NCI-H748 (cell line): ENCODE measurements around the gene CAPN15.
"Not testable (repeated sequence)": the region's sequence is repeated elsewhere in the genome, so short reads cannot be mapped to it uniquely, and the experiment has no call there.

Experiments used
- DNase-seq: peaks from one replicate; lab custom pipeline; 2025; ENCODE audit not compliant: unreplicated experiment; lab: John Stamatoyannopoulos, UW

CAPN15 gene

GRCh38 chr16:527015-527903 is at the start of gene CAPN15:
Gene CAPN15, plus strand, starts transcription at chr16:527712. Its CDS starts 19,127 bp downstream, at chr16:546839.
- peak; percentile 91 for DNase-seq

- not testable (repeated sequence) for DNase-seq
Measured at GRCh38 chr16:478287-478686, 49.2 kb upstream of the CAPN15 start.

DNA sequence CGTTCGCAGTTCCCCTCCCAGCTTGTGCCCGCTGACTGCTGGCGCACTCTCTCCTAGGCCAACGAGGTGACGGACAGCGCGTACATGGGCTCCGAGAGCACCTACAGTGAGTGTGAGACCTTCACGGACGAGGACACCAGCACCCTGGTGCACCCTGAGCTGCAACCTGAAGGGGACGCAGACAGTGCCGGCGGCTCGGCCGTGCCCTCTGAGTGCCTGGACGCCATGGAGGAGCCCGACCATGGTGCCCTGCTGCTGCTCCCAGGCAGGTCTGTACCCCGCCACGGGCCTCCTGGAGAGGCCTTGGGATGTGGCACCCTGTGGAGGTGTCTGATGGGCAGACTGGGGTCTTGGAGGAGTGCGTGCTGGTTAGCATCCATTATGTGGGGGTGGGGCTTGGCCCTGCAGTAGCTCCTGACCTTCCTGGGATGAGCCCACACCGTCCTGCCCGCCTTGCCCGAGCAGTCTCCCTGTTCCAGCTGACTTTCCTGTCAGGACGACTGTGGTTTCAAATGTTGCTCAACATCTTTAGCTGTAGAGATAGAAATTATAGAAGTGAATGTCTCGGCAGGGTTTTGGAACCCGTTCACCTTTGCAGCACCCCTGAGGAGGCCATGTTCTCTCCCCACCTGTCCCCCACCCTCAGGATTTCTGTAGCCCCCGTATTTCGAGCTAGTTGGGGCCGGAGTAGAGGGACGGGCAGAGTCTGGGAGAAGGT is 44.9 kb upstream of the CAPN15 start:
- no peak for DNase-seq

DNA sequence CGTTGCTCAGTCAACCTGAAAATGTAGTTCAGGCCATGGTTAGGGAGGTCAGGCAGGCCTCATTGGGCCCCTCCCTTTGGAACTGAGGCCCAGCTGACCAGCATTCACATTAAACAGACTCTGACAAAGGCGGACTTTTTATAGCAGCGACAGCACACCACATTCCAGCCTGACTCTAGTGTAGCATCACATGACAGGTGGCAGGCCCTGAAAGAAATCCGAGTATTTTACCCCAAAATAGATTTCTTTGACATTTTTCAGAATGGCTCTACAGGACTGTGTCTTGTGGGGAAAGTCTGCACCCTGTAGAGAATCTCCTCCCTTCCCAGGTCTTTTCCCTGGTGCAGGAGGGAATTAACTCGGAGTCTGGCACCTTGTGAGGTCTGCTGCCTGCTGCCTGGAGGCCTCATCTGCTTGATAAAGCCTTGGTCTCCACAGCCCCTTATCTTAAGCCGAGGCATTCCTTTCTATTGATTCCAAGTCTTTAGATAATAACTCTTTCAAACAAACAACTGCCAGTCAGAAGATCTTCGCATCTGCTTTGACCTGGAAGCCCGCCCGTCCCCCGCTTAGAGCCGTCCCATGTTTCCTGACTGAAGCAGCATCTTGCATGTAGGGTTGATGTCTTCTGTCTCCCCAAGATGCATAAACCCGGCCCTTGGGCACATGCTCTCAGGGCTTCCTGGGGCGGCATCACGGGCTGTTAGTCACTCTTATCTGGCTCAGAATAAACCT is 44.0 kb upstream of the CAPN15 start:
- no peak for DNase-seq

DNA sequence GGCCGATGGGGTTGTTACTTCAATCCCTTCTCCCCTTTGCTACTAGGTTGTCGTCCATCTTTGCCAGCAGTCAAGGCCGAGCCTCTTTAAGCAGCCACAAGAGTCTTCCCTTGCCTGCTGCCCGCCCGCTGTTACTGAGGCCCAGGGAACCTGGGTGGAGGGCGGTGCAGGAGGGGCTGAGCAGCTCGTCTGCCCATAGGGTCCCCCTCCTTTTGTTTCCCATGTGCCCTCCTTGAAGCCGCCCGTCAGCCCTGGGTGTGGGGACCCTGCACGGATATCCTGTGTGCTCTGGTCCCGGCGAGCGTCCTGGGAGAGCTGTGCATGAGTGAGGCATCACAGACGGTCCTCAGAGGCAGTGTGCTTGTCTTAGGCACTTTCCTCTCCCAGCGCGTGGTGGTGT is 37.9 kb upstream of the CAPN15 start:
- no peak for DNase-seq

DNA sequence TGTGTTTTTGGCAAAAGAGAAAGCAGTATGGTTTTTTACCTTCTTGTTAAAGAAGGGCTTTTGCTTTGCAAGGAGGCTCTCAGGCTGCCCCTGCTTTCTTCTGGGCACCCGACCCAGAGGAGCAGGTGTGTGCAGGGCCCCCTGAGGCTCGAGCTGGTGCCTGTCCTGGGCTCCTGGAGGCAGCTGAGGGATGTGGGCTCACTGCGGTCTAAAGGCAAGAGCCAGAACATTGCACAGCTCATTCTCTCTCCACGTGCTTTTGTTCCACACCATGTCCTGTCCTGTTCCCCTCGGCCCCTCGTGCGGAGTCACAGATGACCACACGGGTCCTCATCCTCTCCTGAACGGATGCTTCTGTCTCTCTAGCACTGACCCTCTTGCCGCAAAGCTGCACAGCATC is 36.7 kb upstream of the CAPN15 start:
- DNase-seq, result no peak

- no peak for DNase-seq
Measured at GRCh38 chr16:491220-491919, 36.1 kb upstream of the CAPN15 start.

DNA sequence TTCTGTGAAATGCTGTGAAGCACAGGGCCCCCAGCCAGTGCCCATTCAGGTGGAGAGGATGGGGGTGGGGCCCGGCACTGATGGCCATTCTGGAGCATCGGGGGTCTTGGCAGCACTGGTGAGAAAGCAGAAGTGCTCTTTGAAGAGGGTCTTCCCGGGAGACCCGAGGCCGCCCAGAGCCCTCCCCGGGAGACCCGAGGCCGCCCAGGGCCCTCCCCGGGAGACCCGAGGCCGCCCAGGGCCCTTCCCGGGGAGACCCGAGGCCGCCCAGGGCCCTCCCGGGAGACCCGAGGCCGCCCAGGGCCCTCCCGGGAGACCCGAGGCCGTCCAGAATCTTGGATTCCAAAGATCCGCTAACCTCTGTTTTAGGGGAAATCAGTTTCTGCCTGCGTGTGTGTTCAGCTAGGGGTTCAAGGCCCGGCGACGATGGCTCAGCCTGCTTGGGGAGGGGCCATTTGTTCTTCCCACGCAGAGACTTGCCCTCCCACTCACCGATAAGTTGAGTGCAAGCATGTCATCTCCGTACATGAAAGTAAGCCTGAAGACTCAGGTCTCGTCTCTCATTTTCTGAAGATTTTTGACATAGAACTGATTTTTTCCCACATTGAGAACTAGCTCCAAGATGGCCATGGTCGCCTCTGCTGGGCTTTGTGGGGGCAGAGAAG is 35.2 kb upstream of the CAPN15 start:
- no peak for DNase-seq

DNA sequence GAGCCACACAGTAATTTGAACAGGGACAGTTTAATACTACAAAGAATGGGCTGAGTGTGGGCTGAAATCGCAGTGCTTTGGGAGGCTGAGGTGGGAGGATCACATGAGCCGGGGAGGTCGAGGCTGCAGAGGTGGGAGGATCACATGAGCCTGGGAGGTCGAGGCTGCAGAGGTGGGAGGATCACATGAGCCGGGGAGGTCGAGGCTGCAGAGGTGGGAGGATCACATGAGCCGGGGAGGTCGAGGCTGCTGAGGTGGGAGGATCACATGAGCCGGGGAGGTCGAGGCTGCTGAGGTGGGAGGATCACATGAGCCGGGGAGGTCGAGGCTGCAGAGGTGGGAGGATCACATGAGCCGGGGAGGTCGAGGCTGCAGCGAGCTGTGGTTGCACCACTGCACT is 32.8 kb upstream of the CAPN15 start:
- not testable (repeated sequence) for DNase-seq

GRCh38 chr16:495127-495748 is 32.3 kb upstream of the CAPN15 start:
- peak; percentile 25 for DNase-seq

GRCh38 chr16:496097-496886 is 31.2 kb upstream of the CAPN15 start:
- no peak for DNase-seq

GRCh38 chr16:497258-497657 is 30.3 kb upstream of the CAPN15 start:
- no peak for DNase-seq

DNA sequence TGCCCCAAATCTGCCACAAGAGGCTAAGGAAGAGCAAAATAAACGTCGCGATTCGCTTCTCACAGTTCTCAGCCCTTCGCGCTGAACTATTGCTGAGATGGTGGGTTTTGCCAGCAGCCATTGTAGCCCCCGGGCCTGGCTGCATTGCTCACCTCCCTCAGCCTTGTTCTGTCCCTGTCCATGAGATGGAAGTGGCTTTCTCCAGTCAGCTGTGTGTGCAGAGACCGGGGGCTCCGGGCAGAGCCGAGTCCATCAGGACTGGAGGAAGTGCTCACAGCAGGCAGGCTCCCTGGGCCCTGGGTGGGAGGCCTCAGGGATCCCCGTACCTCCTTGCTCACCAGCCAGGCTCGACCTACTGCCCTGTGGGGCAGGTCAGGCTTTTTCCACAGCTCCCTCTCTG is 27.6 kb upstream of the CAPN15 start:
- DNase-seq, result no peak

DNA sequence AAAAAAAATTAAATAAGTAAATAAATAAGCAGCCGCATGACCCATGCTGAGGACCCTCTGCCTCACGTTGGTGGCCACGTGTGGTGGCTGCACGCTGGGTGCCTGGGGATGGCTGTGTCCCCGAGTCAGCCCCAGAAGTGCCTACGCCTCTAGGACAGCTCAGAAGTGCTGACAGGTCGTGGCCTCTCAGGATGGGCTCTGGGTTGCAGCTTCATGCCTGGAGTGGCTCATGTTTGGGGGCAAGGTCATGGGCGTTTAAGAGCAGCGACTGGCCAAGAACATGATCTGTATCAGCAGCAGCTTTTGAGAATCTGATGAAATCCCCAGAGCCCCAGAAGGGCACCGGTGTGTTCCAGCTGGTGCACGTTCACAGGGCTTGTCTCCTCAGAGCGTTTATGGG is 26.8 kb upstream of the CAPN15 start:
- no peak for DNase-seq

DNA sequence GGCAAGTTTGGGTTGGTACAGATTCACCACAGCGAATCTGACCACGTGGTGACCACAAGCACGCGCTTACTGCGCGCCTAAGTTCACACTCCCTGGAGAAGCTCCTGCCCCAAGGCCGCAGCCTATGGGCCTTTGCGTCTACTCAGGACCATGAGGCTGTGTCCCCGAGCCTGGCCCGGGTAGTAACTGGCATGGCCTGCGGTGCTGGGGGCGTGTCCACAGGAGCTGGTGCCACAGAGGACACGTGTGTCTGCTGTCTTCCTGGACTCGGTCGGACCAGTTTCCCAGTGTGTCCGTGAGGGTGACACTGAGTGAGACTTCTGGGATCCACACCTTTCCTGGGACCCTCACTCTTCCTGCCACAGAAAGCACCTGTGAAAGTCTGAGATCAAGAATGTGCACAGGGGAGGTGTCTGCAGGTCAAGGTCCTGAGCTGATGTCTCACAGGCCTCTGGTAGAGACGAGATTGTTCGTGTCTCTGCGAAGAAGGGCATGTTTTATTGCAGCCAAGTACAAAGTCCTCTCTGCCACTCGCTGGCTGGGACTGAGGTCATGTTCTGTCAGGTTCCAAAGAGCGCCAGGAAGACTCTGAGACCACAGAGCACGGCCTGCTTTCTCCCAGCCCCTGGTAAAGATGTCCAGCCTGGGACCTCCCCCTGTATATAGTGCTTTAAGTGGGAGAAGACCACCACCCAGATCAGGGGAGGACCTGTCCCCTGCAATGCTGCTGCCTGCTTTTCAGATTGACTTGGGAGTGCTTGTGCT is 25.2 kb upstream of the CAPN15 start:
- no peak for DNase-seq

DNA sequence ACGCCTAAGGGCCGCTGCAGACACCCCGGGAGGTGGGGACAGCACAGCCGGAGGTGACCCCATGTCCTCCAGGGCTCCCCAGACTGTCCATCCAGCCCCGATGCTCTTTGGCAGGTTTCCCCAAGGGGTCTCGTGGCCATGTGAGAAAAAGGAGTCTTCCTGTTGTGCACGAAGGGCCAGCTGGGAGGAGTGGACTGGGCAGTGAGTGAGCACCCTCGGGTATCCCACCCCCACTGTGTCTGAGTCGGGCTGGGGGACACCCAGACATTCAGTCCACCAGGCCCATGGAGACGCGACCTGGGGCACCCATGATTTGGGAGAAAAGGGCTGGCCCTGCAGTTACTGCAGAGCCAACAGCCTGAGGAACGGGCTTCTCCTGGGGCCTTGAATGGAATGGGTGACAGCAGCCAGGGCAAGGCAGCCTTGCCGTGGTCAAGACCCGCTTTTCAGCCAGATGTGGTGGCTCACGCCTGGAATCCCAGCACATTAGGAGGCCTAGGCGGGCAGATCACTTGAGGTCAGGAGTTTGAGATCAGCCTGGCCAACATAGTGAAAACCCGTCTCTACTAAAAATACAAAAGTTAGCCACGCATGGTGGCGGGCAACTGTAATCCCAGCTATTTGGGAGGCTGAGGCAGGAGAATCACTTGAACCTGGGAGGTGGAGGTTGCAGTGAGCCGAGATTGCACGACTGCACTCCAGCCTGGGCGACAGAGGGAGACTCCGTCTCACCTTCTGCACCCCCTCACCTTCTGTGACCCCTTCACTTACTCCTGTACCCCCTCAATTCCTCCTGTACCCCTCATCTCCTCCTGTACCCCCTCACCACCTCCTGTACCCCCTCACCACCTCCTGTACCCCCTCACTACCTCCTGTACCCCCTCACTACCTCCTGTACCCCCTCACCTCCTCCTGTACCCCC is 24.1 kb upstream of the CAPN15 start:
- DNase-seq, result no peak

DNA sequence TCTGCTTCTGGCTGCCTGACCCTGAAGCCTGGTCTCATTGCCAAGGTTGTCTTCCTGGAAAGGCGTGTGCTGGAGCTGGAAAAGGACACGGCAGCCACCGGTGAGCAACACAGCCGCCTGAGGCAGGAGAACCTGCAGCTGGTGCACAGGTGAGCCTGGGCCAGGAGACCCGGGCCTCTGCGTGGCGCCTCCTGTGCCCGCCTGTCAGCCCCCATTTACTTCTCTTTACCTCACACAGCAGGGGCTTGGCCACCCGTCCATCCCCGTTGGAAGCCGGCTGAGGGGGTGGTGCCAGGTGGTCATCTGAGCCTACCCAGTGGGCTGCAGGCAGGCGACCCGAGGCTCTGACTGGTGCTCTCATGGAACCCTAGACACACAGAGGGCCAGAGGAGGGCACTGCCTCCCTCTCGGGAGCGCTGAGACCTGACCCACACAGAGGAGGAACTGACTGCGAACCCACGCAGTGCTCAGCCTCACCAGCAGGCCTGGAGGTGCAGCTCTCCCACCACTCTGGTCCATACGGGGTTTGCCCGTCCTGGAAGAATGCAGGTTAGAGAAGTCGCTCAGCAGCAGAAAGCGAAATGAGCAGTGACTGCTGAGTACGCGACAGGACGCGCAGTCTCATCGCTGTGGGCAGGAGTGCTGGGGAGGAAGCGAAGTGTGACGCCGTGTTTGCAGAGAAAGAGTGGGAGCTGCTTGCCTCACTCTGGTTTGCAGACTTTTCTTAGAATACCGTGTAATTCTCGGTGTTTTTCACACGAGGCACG is 21.9 kb upstream of the CAPN15 start:
- DNase-seq, result no peak
